Fibroblast of upper back skin (primary cell): ENCODE results near the gene CFAP77.

Experiments used
- DNase-seq: peaks from one replicate; pipeline ENCODE4 v3.0.0-alpha.2; 2013

CFAP77 gene

DNA sequence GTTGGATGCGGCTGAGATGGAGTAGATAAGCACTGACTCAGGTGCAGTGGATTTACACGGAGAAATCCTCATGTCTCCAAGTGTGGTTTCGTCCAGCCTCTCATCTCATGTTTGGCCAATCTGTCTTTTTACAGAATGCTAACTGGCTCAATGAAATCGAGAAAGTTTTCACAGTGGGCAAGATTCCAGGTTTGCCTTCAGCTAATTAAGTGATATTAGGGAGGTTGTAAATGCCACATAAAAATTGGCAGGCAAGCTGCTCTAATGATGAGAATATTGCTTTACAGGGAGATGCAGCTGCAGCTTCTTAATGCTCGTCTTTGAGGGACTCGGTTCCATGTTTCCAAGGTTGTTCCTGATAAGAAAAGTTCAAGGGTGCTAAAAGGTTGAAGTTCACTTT, 196.1 kb downstream of the CFAP77 start:
- DNase-seq, result no peak

GRCh38 chr9:132609184-132609583, 199.2 kb downstream of the CFAP77 start:
- no peak for DNase-seq

- DNase-seq, result peak; percentile 83
These were observed 199.8 kb downstream of the CFAP77 start for GRCh38 chr9:132609829-132610228.

GRCh38 chr9:132610661-132611060, 200.7 kb downstream of the CFAP77 start:
- DNase-seq, result no peak

- no peak for DNase-seq
These were observed 204.3 kb downstream of the CFAP77 start for GRCh38 chr9:132614324-132614723.

DNA sequence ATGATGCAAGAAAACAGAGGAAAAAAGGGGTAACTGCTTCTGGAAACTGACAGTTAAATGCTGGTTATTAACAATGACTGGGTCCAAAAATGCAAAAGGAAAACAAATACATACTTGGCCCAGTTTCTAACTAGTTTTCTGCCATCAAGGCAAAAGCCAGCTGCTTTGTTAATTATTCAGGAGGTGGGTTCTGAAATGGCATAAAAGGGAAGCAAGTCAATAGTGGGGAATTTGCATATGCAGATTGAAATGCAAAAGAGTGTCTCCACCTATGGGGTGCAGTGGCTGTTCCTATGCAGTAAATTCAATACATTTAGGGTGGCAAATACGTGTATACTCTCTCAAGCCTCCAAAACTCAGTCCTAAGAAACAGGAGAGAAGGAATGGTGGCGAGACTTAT, 205.8 kb downstream of the CFAP77 start:
- no peak for DNase-seq

- DNase-seq, result no peak
These were observed 206.7 kb downstream of the CFAP77 start for GRCh38 chr9:132616725-132617124.

- peak; percentile 53 for DNase-seq
These were observed 212.1 kb downstream of the CFAP77 start for GRCh38 chr9:132622159-132622558.
